Stimulated activated naive CD4-positive, alpha-beta T cell (primary cell): ENCODE measurements around the gene PHACTR2.
"Not testable (repeated sequence)": the region's sequence is repeated elsewhere in the genome, so short reads cannot be mapped to it uniquely, and the experiment has no call there.

Experiments
- DNase-seq, 6 experiments: peaks; one replicate each; lab custom pipeline; 2025; lab: John Stamatoyannopoulos, UW

Gene PHACTR2

DNA sequence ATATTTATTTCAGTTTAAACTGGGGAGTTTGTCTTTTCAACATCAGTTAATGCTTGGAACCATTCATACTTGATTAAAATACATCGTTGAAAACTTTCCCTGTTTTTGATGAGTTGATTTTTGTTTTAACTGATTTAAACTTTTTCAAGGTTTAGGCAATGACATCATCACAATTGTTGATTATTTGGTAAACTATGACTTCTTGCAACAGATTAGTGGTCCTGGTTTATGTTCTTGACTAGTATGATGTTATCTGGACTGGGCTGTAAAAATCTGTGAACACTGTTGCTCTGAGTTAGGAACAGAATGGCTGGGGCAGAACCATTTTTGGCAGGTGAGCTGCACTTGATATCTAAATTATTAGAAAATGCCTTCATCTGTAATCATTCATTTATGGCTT lies 186.5 kb downstream of the PHACTR2 start, which contains the start of gene ZC2HC1B:
Gene ZC2HC1B, plus strand, starts transcription at position 241 of the 400 bp plus-strand sequence. Its CDS starts 66 bp downstream, at position 307.
- DNase-seq = no peak

DNA sequence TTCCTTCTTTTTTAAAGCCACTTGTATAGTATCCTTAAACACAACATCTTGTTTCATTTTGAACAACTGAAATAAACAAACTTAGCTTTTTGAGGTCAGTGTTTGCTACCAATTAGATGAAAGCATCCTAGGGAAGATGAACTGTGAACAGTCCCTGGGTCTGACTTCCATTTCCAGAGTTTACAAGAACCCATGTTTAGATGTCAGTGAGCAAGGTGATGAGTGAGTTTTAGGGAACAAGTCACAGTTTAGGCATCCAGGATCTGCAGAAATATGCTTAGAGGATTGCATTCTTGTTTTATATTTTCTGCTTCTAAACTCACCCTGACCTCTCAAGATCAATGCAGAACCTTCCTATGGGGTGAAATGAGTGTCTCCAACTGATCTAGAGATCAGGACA lies 189.5 kb downstream of the PHACTR2 start:
- DNase-seq = no peak

DNA sequence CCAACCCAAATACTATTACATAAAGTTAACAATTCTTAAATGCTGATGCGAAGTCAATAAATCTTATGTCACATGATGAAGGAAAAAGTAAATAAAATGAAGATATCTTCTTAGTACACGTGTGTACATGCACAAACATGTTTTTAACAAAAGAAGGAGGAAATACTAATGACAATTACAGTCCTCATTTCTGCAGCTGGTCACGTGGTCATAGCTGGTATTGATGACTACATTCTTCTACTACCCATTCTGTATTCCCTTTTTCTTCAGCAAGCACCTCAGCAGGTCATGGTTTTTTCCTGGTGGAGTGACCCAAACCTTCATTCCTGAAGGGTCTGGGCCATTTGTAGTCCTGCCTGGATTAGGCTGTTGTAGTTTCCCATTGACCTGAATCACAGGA lies 191.0 kb downstream of the PHACTR2 start:
- not testable (repeated sequence) for DNase-seq

DNA sequence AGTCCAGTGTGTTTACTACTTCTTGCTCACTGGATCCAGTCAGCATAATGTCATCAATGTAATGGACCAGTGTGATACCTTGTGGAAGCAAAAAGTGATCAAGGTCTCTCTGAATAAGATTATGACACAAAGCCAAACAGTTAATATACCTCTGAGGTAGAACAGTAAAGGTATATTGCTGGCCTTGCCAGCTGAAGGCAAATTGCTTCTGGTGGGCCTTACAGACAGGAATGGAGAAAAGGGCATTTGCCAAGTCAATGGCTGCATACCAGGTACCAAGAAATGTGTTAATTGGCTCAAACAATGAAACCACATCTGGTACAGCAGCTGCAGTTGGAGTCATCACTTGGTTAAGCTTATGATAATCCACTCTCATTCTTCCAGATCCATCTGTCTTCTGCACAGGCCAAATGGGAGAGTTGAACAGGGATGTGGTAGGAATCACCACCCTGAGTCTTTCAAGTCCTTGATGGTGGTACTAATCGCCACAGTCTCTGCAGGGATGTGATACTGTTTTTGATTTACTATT lies 193.5 kb downstream of the PHACTR2 start:
- not testable (repeated sequence) for DNase-seq

DNA sequence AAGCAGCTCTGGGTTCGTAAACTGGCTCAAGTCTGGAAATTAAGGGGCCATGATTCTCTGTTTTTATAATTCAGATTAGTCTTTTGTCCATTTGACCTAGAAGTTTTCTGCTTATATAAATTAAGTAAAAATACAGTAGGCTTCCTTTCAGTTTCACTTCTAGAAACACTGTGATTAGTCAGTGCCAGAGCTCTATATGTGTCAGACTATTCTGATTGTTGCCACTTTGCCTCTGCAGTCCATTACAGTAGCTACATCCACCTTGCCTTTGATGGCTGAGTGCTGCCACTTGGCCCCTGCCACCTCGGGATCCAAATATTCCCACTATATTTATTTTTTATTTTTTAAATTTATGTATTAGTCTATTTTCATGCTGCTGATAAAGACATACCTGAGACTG lies 194.4 kb downstream of the PHACTR2 start:
- DNase-seq = no peak

DNA sequence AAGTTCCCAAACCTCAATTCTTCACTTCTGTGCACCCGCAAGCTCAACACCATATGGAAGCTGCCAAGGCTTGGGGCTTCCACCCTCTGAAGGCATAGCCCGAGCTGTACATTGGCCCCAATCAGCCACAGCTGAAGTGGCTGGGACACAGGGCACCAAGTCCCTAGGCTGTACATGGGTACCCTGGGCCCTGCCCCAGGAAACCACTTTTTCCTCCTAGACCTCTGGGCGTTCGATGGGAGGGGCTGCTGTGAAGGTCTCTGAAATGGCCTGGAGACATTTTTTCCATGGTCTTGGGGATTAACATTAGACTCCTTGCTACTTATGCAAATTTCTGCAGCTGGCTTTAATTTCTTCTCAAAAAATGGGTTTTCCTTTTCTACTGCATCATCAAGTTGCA lies 195.8 kb downstream of the PHACTR2 start:
- DNase-seq = not testable (repeated sequence)

DNA sequence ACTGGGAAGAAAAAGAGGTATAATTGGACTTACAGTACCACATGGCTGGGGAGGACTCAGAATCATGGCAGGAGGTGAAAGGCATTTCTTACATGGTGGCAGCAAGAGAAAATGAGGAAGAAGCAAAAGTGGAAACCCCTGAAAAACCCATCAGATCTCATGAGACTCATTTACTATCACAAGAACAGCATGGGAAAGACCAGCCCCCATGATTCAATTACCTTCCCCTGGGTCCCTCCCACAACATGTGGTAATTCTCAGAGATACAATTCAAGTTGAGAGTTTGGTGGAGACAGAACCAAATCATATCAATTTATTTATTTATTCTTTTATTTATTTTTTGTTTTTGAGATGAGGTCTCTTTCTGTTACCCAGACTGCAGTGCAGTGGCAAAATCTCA lies 196.7 kb downstream of the PHACTR2 start:
- DNase-seq = not testable (repeated sequence)

DNA sequence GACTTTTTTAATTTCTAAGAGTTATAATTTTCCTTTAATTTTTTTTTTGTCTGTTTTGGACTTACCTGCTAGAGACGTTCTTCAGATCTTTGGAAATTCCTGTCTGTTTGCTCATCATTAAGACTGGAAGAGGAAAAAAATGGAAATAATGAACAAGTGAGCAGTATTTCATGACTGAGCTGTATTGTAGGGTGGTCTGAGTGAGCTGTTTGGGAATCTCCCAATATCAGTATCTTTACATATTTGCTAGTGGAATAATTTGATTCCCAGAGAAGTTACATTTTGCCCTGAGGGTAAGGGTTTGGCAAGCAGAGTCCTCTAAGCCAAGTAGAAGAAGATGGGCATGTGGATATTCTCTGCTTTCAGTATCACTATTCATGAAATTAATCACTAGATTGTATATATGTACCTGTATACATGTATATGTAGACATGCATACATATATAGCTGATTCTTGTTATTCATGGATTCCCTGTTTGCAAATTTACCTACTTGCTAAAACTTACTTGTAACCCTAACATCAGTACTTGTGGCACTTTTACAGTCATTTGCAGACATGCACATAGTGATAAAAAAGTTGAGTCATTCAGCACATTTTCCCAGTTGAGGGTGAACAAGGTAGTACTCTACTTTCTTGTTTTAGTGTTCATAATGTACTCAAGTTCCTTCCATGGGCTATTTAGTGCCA lies 200.0 kb downstream of the PHACTR2 start:
- DNase-seq = no peak

DNA sequence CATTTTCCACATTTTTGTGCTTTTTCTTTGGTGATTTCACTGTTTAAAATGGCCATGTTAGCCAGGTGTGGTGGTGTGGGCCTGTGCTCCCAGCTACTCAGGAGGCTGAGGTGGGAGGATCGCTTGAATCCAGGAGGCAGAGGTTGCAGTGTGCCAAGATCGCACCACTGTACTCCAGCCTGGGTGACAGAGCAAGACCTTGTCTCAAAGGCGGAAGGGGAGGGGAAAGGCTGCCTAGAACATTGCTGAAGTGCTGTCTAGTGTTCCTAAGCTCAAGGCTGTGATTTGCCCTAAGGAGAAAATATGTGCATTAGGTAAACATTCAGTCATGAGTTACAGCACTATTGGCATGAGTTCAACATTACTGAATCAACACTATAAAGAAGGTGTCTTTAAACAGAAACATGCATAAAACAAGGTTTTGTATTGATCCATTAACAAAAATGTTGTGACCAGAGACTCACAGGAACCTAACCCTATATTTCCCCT lies 200.6 kb downstream of the PHACTR2 start:
- no peak for DNase-seq

DNA sequence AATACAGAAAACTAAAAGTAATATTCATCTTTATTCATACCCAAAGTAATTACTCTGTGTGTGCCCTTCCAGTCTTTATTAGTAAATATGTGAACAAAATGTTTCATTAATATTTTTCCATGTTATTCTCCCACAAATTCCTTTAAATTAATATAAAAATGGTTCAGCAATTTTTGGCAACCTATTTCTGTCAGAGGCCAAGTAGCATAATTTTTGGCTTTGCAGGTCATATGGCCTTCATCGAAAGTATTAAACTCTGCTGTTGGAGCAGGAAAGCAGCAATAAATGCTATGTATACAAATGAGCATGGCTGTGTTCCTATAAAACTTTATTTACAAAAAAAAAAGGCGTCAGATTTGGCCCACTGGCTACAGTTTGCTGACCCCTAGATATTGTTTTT lies 202.6 kb downstream of the PHACTR2 start:
- DNase-seq = no peak
